GM12874 (cell line): ENCODE measurements around the gene TACO1.

Experiments
- CTCF ChIP-seq: IDR thresholded peaks from 2 replicates; pipeline ENCODE4 v1.5.1; 2011; ENCODE audit warnings: low read depth, mild to moderate bottlenecking, control low read depth, low read length, moderate library complexity; ENCODE audit not compliant: insufficient read depth

Gene TACO1

GRCh38 chr17:63579633-63580032, 21.1 kb upstream of the TACO1 start:
- no peak for TF ChIP-seq CTCF

GRCh38 chr17:63587770-63588169, 12.9 kb upstream of the TACO1 start:
- TF ChIP-seq CTCF, result no peak

- no peak for TF ChIP-seq CTCF
Observed at GRCh38 chr17:63588797-63589196, 11.9 kb upstream of the TACO1 start.

- TF ChIP-seq CTCF, result no peak
Observed at GRCh38 chr17:63589646-63590045, 11.0 kb upstream of the TACO1 start.

- no peak for TF ChIP-seq CTCF
Observed at GRCh38 chr17:63592797-63593196, 7.9 kb upstream of the TACO1 start.

- no peak for TF ChIP-seq CTCF
Observed at GRCh38 chr17:63595132-63595531, 5.6 kb upstream of the TACO1 start.

GRCh38 chr17:63596856-63597586, 3.7 kb upstream of the TACO1 start:
- no peak for TF ChIP-seq CTCF

- no peak for TF ChIP-seq CTCF
Observed at GRCh38 chr17:63598281-63598680, 2.4 kb upstream of the TACO1 start.
